Measurements from ENCODE around the gene NUDT22.

DNA sequence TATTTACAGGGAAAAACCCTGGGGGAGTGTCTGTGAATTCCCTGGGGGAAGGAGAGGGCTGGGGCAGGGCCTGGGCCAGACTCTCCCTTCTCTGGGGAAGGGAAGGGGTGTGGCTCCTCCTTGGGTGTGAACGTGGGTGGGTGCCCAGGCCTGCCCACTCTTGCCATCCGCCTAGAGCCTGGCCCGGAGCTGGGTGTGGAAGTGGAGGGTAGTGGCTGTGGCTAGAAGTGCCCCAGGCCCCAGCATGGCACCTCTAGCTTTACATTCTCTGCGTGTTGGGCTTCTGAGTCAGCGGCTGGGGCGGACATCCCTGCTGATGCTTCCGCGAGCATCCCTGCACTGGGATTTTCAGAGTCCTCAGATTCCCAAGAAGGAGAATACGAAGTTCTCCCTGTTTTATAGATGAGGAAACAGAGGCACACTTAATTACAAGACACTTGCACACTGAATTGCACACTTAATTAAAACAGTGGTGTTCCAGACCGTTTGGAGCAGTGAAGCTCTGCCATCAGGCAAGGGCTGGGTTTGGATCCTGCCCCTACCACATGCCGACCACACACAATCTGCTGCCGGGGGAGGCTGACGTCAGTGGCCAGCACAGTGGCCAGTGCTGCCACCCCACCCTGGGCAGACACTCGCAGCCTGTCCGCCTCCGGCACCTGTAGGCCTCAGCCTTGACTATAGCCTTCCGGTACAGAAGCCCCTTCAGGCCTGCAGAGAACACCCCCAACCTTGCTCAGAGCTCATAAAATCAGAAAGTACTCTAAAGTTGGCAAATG, 50.8 kb downstream of the NUDT22 start:
- TF ChIP-seq, protein P1, sequence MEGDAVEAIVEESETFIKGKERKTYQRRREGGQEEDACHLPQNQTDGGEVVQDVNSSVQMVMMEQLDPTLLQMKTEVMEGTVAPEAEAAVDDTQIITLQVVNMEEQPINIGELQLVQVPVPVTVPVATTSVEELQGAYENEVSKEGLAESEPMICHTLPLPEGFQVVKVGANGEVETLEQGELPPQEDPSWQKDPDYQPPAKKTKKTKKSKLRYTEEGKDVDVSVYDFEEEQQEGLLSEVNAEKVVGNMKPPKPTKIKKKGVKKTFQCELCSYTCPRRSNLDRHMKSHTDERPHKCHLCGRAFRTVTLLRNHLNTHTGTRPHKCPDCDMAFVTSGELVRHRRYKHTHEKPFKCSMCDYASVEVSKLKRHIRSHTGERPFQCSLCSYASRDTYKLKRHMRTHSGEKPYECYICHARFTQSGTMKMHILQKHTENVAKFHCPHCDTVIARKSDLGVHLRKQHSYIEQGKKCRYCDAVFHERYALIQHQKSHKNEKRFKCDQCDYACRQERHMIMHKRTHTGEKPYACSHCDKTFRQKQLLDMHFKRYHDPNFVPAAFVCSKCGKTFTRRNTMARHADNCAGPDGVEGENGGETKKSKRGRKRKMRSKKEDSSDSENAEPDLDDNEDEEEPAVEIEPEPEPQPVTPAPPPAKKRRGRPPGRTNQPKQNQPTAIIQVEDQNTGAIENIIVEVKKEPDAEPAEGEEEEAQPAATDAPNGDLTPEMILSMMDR (IDR thresholded peaks at IDR 0.05), result no peak
- TF ChIP-seq POLR2A (IDR thresholded peaks at IDR 0.05), result no peak
